NT2/D1 (cell line): ENCODE data around the gene CHST12.

Source experiments
- SUZ12 ChIP-seq: IDR thresholded peaks from 2 replicates; pipeline ENCODE4 v1.6.1; 2011; ENCODE audit not compliant: insufficient read length, insufficient read depth; ENCODE audit errors: extremely low read depth
- YY1 ChIP-seq: IDR thresholded peaks from 2 replicates; pipeline ENCODE4 v1.6.1; 2011; ENCODE audit not compliant: insufficient read length, insufficient read depth

DNA sequence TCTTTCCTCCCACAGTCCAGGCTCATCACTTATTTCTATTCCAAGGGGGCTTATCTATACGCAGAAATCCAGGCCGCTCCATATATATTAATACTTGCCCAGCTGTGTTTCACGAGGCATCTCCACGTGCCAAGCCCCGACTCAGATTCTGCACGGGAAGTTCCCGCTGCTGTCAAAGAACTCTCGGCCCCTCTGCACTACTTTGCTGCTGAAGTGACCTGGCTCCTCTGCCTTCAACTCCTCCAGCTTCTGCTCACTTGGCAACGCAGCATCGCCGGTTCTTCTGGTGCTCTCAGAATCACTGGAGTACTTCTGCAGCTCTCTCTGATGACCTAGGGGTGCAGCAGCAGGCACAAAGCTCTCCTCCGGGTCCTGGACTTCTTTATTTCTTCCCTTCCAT is 9.7 kb upstream of the CHST12 start:
- no peak for TF ChIP-seq SUZ12
- no peak for TF ChIP-seq YY1
